CD14-positive monocyte (primary cell): ENCODE measurements around the gene ACTR3. TPM values are rescaled to one million over a fixed set of nuclear protein-coding genes. Genes with fewer than 3 reads are reported as not detected.
A peak's percentile ranks its signal among the peaks of the same experiment; 100 is the strongest.

Source experiments
- DNase-seq, 3 donors: peaks; one replicate each; pipeline ENCODE4 v3.0.0-alpha.2; 2011 to 2022
- H2AFZ ChIP-seq: 2 replicates; pipeline ENCODE4 v1.6.0; 2012; ENCODE audit warnings: mild to moderate bottlenecking, low read depth, low read length, inconsistent platforms; ENCODE audit not compliant: insufficient read depth, poor library complexity, severe bottlenecking
- H3K27ac ChIP-seq, 2 donors: 1 replicate in 1 of 2; 2 replicates in 1 of 2; pipeline ENCODE4 v1.5.1; 2012 to 2013; ENCODE audit warnings: low read length in 2 of 2, control low read depth in 1 of 2, inconsistent platforms in 1 of 2, low read depth in 1 of 2, mild to moderate bottlenecking in 1 of 2
- H3K27me3 ChIP-seq, 2 donors: one replicate each; pipeline versions ENCODE4 v1.6.0 to v1.6.1; 2011 to 2013; ENCODE audit warnings: low read length in 2 of 2; ENCODE audit not compliant: control insufficient read depth in 2 of 2, insufficient read depth in 2 of 2
- H3K36me3 ChIP-seq, 2 donors: replicated peaks in 1 of 2; 1 replicate in 1 of 2; 2 replicates in 1 of 2; pipeline versions ENCODE4 v1.5.1 to v1.6.1; 2012 to 2013; ENCODE audit warnings: low read length in 2 of 2, control low read depth in 1 of 2, inconsistent platforms in 1 of 2, mild to moderate bottlenecking in 1 of 2; ENCODE audit not compliant: insufficient read depth in 2 of 2, control insufficient read depth in 1 of 2
- H3K4me1 ChIP-seq, 2 donors: 1 replicate in 1 of 2; 2 replicates in 1 of 2; pipeline versions ENCODE4 v1.5.1 to v1.6.1; 2012 to 2013; ENCODE audit warnings: low read length in 2 of 2, control low read depth in 1 of 2, inconsistent platforms in 1 of 2, mild to moderate bottlenecking in 1 of 2, moderate library complexity in 1 of 2; ENCODE audit not compliant: insufficient read depth in 2 of 2, control insufficient read depth in 1 of 2
- H3K4me2 ChIP-seq: replicated peaks from 2 replicates; pipeline ENCODE3; 2012; ENCODE audit warnings: low read length, moderate library complexity, mild to moderate bottlenecking; ENCODE audit not compliant: poor library complexity, severe bottlenecking; ENCODE audit errors: extremely low read depth
- H3K4me3 ChIP-seq, 3 experiments: fragments of 200-600 bp in 1 of 3; sonication (generic) in 1 of 3; replicated peaks in 1 of 3; 1 replicate in 2 of 3; 2 replicates in 1 of 3; pipeline ENCODE4 v1.5.1; 2011 to 2013; ENCODE audit warnings: low read length in 3 of 3, mild to moderate bottlenecking in 3 of 3, control low read depth in 2 of 3, low read depth in 2 of 3, inconsistent platforms in 1 of 3, moderate library complexity in 1 of 3
- H3K79me2 ChIP-seq: 2 replicates; pipeline ENCODE4 v1.6.0; 2012; ENCODE audit warnings: mild to moderate bottlenecking, control low read depth, inconsistent platforms, low read length, moderate library complexity; ENCODE audit not compliant: insufficient read depth
- H3K9ac ChIP-seq: 2 replicates; pipeline ENCODE4 v1.6.0; 2017; ENCODE audit warnings: low read length, mild to moderate bottlenecking; ENCODE audit not compliant: insufficient read depth, poor library complexity, severe bottlenecking
- H3K9me3 ChIP-seq, 2 donors: replicated peaks in 1 of 2; 1 replicate in 1 of 2; 2 replicates in 1 of 2; pipeline versions ENCODE4 v1.5.1 to v1.6.1; 2012 to 2013; ENCODE audit warnings: low read length in 2 of 2, control low read depth in 1 of 2; ENCODE audit not compliant: control insufficient read depth in 1 of 2, insufficient read depth in 1 of 2
- H4K20me1 ChIP-seq: 2 replicates; pipeline ENCODE4 v1.6.0; 2012; ENCODE audit warnings: mild to moderate bottlenecking, low read length, control low read depth, moderate library complexity; ENCODE audit not compliant: insufficient read depth
- H3K27ac Mint-ChIP-seq, 7 donors: one replicate each; pipeline ENCODE4 v1.8.0; 2020; ENCODE audit warnings: mild to moderate bottlenecking in 7 of 7, mixed read lengths in 7 of 7, moderate library complexity in 6 of 7, inconsistent platforms in 2 of 7
- H3K27me3 Mint-ChIP-seq, 3 donors: one replicate each; pipeline ENCODE4 v1.8.0; 2021 to 2022; ENCODE audit warnings: low read depth in 3 of 3, mild to moderate bottlenecking in 3 of 3, mixed read lengths in 3 of 3, moderate library complexity in 3 of 3, inconsistent platforms in 1 of 3
- H3K36me3 Mint-ChIP-seq, 2 donors: one replicate each; pipeline ENCODE4 v1.8.0; 2020; ENCODE audit warnings: mixed read lengths in 2 of 2, inconsistent platforms in 1 of 2, mild to moderate bottlenecking in 1 of 2
- H3K4me1 Mint-ChIP-seq: one replicate; pipeline ENCODE4 v1.8.0; 2020; ENCODE audit warnings: mild to moderate bottlenecking, mixed read lengths
- H3K4me3 Mint-ChIP-seq, 2 donors: one replicate each; pipeline ENCODE4 v1.8.0; 2020; ENCODE audit warnings: mild to moderate bottlenecking in 2 of 2, mixed read lengths in 2 of 2, moderate library complexity in 1 of 2
- H3K9me3 Mint-ChIP-seq, 7 donors: one replicate each; pipeline ENCODE4 v1.8.0; 2020 to 2022; ENCODE audit warnings: mixed read lengths in 7 of 7, mild to moderate bottlenecking in 6 of 7, moderate library complexity in 6 of 7, inconsistent platforms in 2 of 7
- WGBS: methylation state at CpG from one replicate; pipeline ENCODE4 v1.1.5; 2013; ENCODE audit warnings: missing lambda C conversion rate; ENCODE audit not compliant: insufficient coverage; 5-methylcytosine and 5-hydroxymethylcytosine counted together
- intact Hi-C, 2 donors: fragments of 100-400 bp; cut with micrococcal nuclease; formaldehyde crosslinking; loops; one replicate each; pipeline versions ENCODE4 v1.15.0 to v1.15.1; 2023
- polyA plus RNA-seq, 3 donors: library from polyadenylated mRNA; depleted of rRNA in 1 of 3; unstranded in 2 of 3; stranded (reverse) in 1 of 3; fragments of 300-500 nt in 2 of 3; fragments of >200 nt in 1 of 3; fragmentation: Illumina TruSeq in 2 of 3; gene quantifications; 1 replicate in 2 of 3; 2 replicates in 1 of 3; pipeline ENCODE4 v1.2.3, GENCODE V29; 2012 to 2021
- TF ChIP-seq, protein P1 (sequence below): fragments of 200-600 bp; IDR thresholded peaks from one replicate; pipeline ENCODE4 v1.8.0; 2022; ENCODE audit warnings: antibody characterized with exemption, mild to moderate bottlenecking

Gene ACTR3
- polyA plus RNA-seq, 3 donors = 103 to 557 (median 464) TPM

GRCh38 chr2:113878743-113879142 is 11.1 kb upstream of the ACTR3 start:
- TF ChIP-seq, protein P1, sequence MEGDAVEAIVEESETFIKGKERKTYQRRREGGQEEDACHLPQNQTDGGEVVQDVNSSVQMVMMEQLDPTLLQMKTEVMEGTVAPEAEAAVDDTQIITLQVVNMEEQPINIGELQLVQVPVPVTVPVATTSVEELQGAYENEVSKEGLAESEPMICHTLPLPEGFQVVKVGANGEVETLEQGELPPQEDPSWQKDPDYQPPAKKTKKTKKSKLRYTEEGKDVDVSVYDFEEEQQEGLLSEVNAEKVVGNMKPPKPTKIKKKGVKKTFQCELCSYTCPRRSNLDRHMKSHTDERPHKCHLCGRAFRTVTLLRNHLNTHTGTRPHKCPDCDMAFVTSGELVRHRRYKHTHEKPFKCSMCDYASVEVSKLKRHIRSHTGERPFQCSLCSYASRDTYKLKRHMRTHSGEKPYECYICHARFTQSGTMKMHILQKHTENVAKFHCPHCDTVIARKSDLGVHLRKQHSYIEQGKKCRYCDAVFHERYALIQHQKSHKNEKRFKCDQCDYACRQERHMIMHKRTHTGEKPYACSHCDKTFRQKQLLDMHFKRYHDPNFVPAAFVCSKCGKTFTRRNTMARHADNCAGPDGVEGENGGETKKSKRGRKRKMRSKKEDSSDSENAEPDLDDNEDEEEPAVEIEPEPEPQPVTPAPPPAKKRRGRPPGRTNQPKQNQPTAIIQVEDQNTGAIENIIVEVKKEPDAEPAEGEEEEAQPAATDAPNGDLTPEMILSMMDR = no peak
- Histone ChIP-seq H4K20me1 (no peaks in the 10 kb centered on the region), H3K27ac (peak overlapping the region in 1 of 2 donors; percentile 83), H3K79me2 (peaks cover 3% of the 10 kb centered on the region), H3K9me3 (no peaks in the 10 kb centered on the region), H3K4me1 (peaks cover 25 to 37% of the 10 kb centered on the region in 2 donors), H3K9ac (no peak overlapping the region), H3K36me3 (peaks cover 0 to 4% of the 10 kb centered on the region in 2 donors), H3K4me2 (no peak overlapping the region), H3K4me3 (no peak overlapping the region), H2AFZ (no peak overlapping the region), H3K27me3 (no peaks in the 10 kb centered on the region)
- H3K9me3 Mint-ChIP-seq = peaks cover 0 to 2% (median 0%) of the 10 kb centered on the region in 7 donors
- peak overlapping the region in 4 of 7 donors; percentile 21 to 81 (median 38) for H3K27ac Mint-ChIP-seq
- H3K4me1 Mint-ChIP-seq = peaks cover 38% of the 10 kb centered on the region
- no peak for DNase-seq
- H3K36me3 Mint-ChIP-seq = peaks cover 12% of the 10 kb centered on the region in 2 donors
- no peak overlapping the region for H3K4me3 Mint-ChIP-seq
- WGBS = no CpG with 5 or more reads among the region's 1 CpG
- intact Hi-C loops = no loop called here
- H3K27me3 Mint-ChIP-seq = peaks cover 0 to 2% (median 0%) of the 10 kb centered on the region in 3 donors

- H3K4me3 Mint-ChIP-seq = no peak overlapping the region
- H4K20me1 ChIP-seq = no peaks in the 10 kb centered on the region
- peaks cover 12% of the 10 kb centered on the region in 2 donors for H3K36me3 Mint-ChIP-seq
- no peak overlapping the region for H3K9ac ChIP-seq
- no peaks in the 10 kb centered on the region for H3K27me3 ChIP-seq
- H3K4me1 ChIP-seq = peaks cover 22 to 35% of the 10 kb centered on the region in 2 donors
- peaks cover 4% of the 10 kb centered on the region for H3K79me2 ChIP-seq
- no peak overlapping the region for H3K4me2 ChIP-seq
- no CpG with 5 or more reads among the region's 3 CpGs for whole genome bisulfite sequencing
- H3K27ac ChIP-seq = no peak overlapping the region
- peak overlapping the region in 1 of 7 donors; percentile 42 for H3K27ac Mint-ChIP-seq
- H2AFZ ChIP-seq = no peak overlapping the region
- intact Hi-C loops = no loop called here
- H3K9me3 ChIP-seq = no peaks in the 10 kb centered on the region
- DNase-seq = no peak
- H3K4me3 ChIP-seq = no peak overlapping the region
- peaks cover 0 to 2% (median 0%) of the 10 kb centered on the region in 7 donors for H3K9me3 Mint-ChIP-seq
- TF ChIP-seq, protein P1 = no peak
- no peaks in the 10 kb centered on the region for H3K27me3 Mint-ChIP-seq
- H3K4me1 Mint-ChIP-seq = peaks cover 31% of the 10 kb centered on the region
- H3K36me3 ChIP-seq = peaks cover 0 to 4% of the 10 kb centered on the region in 2 donors
Observed at GRCh38 chr2:113879457-113879856, 10.4 kb upstream of the ACTR3 start.
